Left cardiac atrium (tissue), 4 donors: ENCODE data around the gene ADTRP. TPM values are rescaled to one million over a fixed set of nuclear protein-coding genes. Genes with fewer than 3 reads are reported as not detected.
A peak's percentile ranks its signal among the peaks of the same experiment; 100 is the strongest.
"Not testable (repeated sequence)": the region's sequence is repeated elsewhere in the genome, so short reads cannot be mapped to it uniquely, and the experiment has no call there.

ENCODE experiments used
- ATAC-seq, 2 donors: fragments of 200-7000 bp; cut with Tn5 transposase; one replicate each; pipeline ENCODE4 v1.9.1; 2020; ENCODE audit warnings: mild to moderate bottlenecking in 2 of 2, moderate library complexity in 2 of 2
- DNase-seq: peaks from one replicate; pipeline ENCODE4 v3.0.0-alpha.2; 2020
- intact Hi-C, 2 donors: fragments of 100-400 bp; cut with DNase I; formaldehyde crosslinking; loops; one replicate each; pipeline versions ENCODE4 v1.14.1 to v1.15.1; 2022 to 2023
- total RNA-seq, 2 donors: library from RNA; stranded (reverse); fragmentation: NEBNext Ultra II Directional; extraction: Animal tissue kit (Norgen Biotek cat#: 25700); gene quantifications; one replicate each; pipeline ENCODE4 v1.2.1, GENCODE V29; 2021
- donor health status: DM: no; HTN: yes; CAD: no.
- donor health status: DM: no; HTN: yes; CAD: no; lungs with severe emphysema.
- donor health status: DM: yes; HTN: yes; CAD: no.
- donor health status: Dilated cardiomyopathy.

Gene ADTRP
- total RNA-seq, 2 donors from 2014 or later, result 0.18 to 0.21 TPM

GRCh38 chr6:11711984-11712711 is 66.5 kb downstream of the ADTRP start:
- intact Hi-C loops, result no loop called here
- DNase-seq (no peak), ATAC-seq (no peak)

- ATAC-seq, result no peak
- intact Hi-C loops, result no loop called here
Observed at GRCh38 chr6:11711003-11711983, 67.3 kb downstream of the ADTRP start.

GRCh38 chr6:11710311-11710761 is 68.3 kb downstream of the ADTRP start:
- DNase-seq (no peak), ATAC-seq (no peak)
- intact Hi-C loops, result no loop called here

More at GRCh38 chr6:11711003-11711983, 67.3 kb downstream of the ADTRP start:
- DNase-seq, result no peak

GRCh38 chr6:11706171-11706570 is 72.4 kb downstream of the ADTRP start:
- intact Hi-C loops, result loop anchor here in 1 of 2 donors (5.0 kb wide), 1 partner anchor 106 kb away; no protein-coding TSS in a partner anchor
- no peak for DNase-seq
- ATAC-seq, result no peak

GRCh38 chr6:11705483-11705882 is 73.1 kb downstream of the ADTRP start:
- intact Hi-C loops, result loop anchor here in 1 of 2 donors (5.0 kb wide), 1 partner anchor 107 kb away; no protein-coding TSS in a partner anchor

GRCh38 chr6:11705069-11705468 is 73.5 kb downstream of the ADTRP start:
- intact Hi-C loops, result loop anchor here in 1 of 2 donors (5.0 kb wide), 1 partner anchor 107 kb away; no protein-coding TSS in a partner anchor
- ATAC-seq (no peak), DNase-seq (no peak)

More at GRCh38 chr6:11705483-11705882, 73.1 kb downstream of the ADTRP start:
- ATAC-seq, result peak in 1 of 2 donors; percentile 23
- no peak for DNase-seq

- intact Hi-C loops, result no loop called here
- ATAC-seq, result no peak
- DNase-seq, result no peak
Observed at GRCh38 chr6:11703725-11704124, 74.9 kb downstream of the ADTRP start.

- ATAC-seq (peak; percentile 44 to 81), DNase-seq (no peak)
- intact Hi-C loops, result no loop called here
Observed at GRCh38 chr6:11702500-11703130, 76.0 kb downstream of the ADTRP start.

GRCh38 chr6:11702089-11702488 is 76.5 kb downstream of the ADTRP start:
- intact Hi-C loops, result no loop called here
- ATAC-seq, result no peak

GRCh38 chr6:11701573-11701972 is 77.0 kb downstream of the ADTRP start:
- intact Hi-C loops, result no loop called here
- ATAC-seq (no peak), DNase-seq (no peak)

More at GRCh38 chr6:11702089-11702488, 76.5 kb downstream of the ADTRP start:
- DNase-seq, result no peak

GRCh38 chr6:11700118-11700718 is 78.4 kb downstream of the ADTRP start:
- ATAC-seq (no peak), DNase-seq (no peak)
- intact Hi-C loops, result no loop called here

GRCh38 chr6:11699576-11699975 is 79.0 kb downstream of the ADTRP start:
- DNase-seq, result no peak
- intact Hi-C loops, result no loop called here
- ATAC-seq, result no peak

- intact Hi-C loops, result no loop called here
- DNase-seq, result no peak
- no peak for ATAC-seq
Observed at GRCh38 chr6:11692451-11693376, 85.9 kb downstream of the ADTRP start.

- intact Hi-C loops, result no loop called here
- ATAC-seq (no peak), DNase-seq (no peak)
Observed at GRCh38 chr6:11689847-11690246, 88.8 kb downstream of the ADTRP start.

- DNase-seq, ATAC-seq, intact Hi-C loops: not testable (repeated sequence)
Observed at GRCh38 chr6:11689400-11689799, 89.2 kb downstream of the ADTRP start.

GRCh38 chr6:11688425-11688709 is 90.2 kb downstream of the ADTRP start:
- DNase-seq (no peak), ATAC-seq (no peak)
- intact Hi-C loops, result no loop called here

- intact Hi-C loops, result no loop called here
- DNase-seq, result no peak
- ATAC-seq, result peak in 1 of 2 donors; percentile 64
Observed at GRCh38 chr6:11685481-11686093, 93.0 kb downstream of the ADTRP start.
